GDM1 (cell line): ENCODE results near the gene GRAP.

Experiments used
- DNase-seq: peaks from one replicate; lab custom pipeline; 2025; lab: John Stamatoyannopoulos, UW

Gene GRAP

GRCh38 chr17:19018600-19018950, 28.2 kb downstream of the GRAP start:
- DNase-seq: no peak

DNA sequence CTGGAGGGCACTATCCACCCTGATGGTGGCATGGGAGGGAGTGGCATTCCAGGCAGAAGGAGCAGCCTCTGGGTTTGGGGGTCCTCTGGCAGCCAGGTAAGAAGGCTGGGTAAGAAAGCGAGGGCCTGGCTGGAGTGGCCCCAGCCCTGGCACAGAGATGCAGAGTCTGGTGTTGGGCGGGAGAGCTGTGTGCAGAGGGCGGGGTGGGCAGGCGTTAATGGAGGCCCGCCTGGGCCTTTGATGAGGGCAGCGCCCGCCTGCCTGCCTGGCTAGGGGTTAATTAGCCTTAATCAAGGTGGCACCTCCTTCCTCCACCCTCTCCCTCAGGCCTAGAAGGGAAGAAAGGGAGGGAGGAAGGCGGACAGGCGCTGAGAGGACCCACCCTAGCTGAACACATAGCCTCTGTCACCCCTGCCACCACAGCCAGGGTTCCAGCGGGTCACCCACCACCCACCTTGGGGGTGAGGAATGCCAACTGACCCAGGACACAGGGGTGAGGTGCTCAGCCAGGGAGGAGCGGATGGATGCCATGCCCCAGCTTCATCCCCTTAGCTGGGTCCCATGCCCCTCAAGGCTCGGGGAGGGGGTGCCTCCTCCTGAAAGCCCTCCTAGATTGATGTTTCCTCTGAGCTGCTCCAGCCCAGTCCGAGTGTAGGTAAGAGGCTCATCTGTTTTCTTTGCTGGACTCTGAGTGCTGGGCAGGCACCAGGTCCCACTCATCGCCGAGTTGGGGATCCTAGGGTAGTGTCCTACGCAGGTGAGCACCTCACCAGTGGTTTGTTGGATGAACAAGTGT, 28.8 kb downstream of the GRAP start:
- no peak for DNase-seq

- DNase-seq: no peak
These were observed 29.4 kb downstream of the GRAP start for GRCh38 chr17:19017401-19017800.

DNA sequence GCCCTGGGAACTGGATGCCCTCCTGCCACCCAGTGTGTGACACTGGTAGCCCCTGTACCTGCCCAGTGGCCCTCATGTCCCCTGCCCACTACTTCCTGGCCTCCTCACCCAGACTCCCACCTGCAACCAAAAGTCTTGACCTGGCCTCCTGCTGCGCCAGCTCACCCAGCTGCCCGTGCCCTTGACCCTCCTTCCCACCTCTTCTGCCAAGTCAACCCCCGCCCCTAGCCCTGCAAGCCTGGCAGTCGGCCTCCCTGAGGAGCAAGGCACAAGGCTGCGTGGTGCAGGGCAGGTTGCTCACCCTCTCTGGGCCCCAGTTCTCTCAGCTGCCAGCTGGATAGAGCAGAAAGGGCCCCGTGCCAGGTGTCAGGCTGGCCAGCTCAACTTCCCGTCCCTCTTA, 29.9 kb downstream of the GRAP start:
- no peak for DNase-seq

- DNase-seq: no peak
These were observed 30.5 kb downstream of the GRAP start for GRCh38 chr17:19016297-19016696.

DNA sequence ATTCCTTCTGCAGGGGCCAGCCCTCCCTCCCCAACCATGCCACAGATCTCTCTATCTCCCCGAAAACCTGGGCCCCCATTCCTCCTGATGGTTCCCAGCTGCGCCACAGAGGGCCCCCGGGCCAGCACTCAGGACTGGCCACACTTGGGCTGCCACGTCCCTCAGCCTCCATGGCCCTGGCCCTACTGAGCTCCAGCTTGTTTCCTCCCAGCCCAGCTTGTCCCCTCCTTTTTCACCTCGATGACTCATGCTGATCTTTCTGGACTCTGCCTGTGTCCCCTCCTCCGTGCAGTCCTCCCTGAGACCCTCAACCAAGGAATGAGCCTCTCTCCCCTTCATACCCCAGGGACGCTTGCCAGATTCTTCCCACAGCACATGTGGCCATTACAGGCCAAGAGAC, 31.3 kb downstream of the GRAP start:
- DNase-seq: no peak

DNA sequence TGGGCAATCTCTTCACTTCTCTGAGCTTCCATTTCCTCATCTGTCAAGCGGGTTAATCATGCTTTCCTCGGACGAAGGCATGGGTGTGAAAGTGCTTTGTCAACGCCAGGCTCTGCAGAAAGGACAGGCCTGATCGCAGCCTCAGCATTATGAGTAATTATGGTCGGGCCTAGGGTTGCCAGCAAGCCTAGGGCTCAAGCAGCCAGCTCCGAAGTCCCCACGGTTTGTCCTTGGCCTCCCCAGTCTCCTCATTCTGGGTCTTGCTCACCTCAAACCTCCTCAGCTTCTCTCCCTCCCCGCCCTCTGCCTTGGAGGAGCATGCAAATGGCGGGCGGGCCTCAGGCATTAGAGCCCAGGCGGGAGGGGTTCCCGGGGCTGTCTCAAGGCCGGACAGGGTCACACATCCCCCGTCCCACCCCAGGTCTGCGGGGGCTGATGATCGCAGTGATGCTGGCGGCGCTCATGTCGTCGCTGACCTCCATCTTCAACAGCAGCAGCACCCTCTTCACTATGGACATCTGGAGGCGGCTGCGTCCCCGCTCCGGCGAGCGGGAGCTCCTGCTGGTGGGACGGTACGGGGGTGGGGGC, 32.0 kb downstream of the GRAP start:
- DNase-seq: no peak

DNA sequence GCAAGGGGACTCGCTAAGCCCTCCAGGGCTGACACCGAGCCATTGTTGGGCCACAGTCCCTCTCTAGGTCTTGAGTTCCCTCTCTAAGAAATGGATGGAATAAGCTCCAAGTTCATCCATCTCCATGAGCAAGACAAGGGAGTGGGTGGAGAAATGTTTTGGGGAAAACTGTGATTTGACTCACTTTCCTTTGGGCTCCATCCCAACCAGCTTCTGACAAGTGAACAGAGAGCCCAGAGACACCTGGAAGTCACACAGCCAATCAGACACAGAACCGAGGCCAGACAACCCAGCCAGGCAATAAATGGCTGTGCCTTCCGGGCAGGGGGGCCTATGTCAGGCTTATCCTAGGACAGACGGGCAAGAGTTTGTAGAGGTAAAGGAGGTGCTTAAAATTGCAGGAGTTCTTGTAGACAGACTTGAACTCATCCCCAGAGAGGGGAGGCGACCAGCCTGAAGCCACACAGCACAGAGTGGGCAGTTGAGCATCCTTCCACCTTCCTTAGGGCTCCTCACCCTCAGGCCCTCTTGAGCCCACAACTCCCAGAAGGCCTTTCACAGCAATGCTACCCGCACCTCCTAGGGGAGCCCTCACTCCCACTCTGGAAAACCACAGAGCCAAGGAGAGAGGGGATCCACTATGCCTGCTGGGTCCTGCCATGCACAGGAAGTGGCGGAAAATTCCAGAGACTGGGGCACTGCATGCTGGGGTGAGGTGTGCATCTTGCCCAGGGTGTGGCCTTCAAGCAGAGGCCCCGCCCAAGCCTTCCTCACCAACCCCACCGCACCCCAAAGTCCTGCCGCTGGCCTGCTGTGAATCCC, 32.7 kb downstream of the GRAP start:
- DNase-seq: no peak

- no peak for DNase-seq
These were observed 33.5 kb downstream of the GRAP start for GRCh38 chr17:19013226-19013625.

- no peak for DNase-seq
These were observed 34.3 kb downstream of the GRAP start for GRCh38 chr17:19012171-19013080.

- DNase-seq: no peak
These were observed 35.2 kb downstream of the GRAP start for GRCh38 chr17:19011581-19011980.

DNA sequence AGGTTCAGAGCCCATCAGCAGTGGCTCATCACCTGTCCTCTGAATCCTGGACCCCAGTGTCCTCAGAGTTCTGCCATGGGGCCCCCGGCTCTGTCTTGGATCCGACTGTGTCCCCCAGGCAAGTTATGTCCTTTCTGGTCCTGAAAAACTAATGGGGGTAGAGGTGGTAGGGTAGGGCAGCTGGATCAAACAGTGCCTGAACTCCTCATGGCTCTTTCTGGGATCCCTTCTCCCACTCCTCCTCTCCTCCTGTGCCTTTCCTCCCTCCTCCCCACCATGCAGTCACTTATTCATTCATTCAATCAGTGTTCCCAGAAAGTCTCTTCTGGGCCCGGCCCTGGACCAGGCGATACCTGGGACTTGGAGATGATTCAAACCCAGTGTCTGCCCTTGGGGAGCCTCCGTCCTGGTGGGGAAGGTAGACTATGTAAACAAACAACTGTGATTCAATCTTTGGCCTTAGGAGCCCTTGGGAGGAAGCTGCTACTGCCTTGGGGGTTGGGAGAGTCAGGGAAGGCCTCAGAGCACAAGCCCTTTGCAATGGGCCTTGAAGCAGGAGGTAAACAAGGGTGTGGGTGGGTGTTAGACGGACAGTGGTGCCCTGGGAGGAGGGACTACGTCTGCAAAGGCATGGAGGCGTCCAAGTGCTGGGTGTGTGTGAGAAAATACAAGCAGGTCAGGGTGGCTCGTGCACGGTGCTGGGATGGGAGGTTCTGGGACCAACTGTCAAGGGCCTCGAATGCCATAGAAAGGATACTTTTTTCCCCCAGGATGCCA, 35.8 kb downstream of the GRAP start:
- no peak for DNase-seq

GRCh38 chr17:19009970-19010369, 36.8 kb downstream of the GRAP start:
- DNase-seq: no peak

DNA sequence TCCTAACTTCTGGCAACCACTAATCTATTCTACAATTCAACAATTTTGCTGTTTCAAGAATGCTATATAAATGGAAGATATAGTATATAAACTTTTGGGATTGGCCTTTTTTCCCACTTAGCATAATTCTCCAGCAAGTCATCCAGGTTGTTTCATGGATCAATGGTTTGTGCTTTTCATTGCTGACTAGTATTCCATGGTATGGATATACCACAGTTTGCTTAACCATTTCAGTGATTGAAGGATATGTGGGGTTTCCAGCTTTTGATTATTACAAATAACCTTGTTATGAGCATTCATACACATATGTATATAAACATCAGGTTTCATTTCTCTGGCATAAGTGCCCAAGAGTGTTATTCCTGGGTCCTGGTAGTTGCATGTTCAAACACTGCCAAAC, 40.1 kb downstream of the GRAP start:
- no peak for DNase-seq

GRCh38 chr17:19005789-19006430, 40.8 kb downstream of the GRAP start:
- no peak for DNase-seq

GRCh38 chr17:19005137-19005773, 41.5 kb downstream of the GRAP start:
- no peak for DNase-seq

GRCh38 chr17:19004421-19005136, 42.2 kb downstream of the GRAP start, which contains the start of gene FAM83G:
TSS of gene FAM83G (minus strand) at chr17:19004764. CDS start at chr17:19004041, 723 bp downstream.
- peak; percentile 10 for DNase-seq

- DNase-seq: no peak
These were observed 43.0 kb downstream of the GRAP start for GRCh38 chr17:19003543-19004420.
